Immature natural killer cell (primary cell): ENCODE results near the gene SPEF1. TPM values are rescaled to one million over a fixed set of nuclear protein-coding genes. Genes with fewer than 3 reads are reported as not detected.

ENCODE experiments used
- DNase-seq, 3 donors: peaks; one replicate each; pipeline ENCODE4 v3.0.0; 2022; ENCODE audit warnings: mixed read lengths in 1 of 3
- H3K27ac Mint-ChIP-seq, 6 donors: one replicate each; pipeline ENCODE4 v1.8.0; 2020; ENCODE audit warnings: mixed read lengths in 6 of 6, mild to moderate bottlenecking in 5 of 6, inconsistent platforms in 4 of 6, moderate library complexity in 3 of 6
- H3K27me3 Mint-ChIP-seq, 3 donors: one replicate each; pipeline ENCODE4 v1.8.0; 2020 to 2021; ENCODE audit warnings: low read depth in 3 of 3, mild to moderate bottlenecking in 3 of 3, mixed read lengths in 3 of 3, moderate library complexity in 3 of 3, inconsistent platforms in 1 of 3
- H3K36me3 Mint-ChIP-seq, 3 donors: one replicate each; pipeline ENCODE4 v1.8.0; 2020; ENCODE audit warnings: mixed read lengths in 3 of 3, inconsistent platforms in 2 of 3, mild to moderate bottlenecking in 2 of 3
- H3K4me1 Mint-ChIP-seq, 2 donors: one replicate each; pipeline ENCODE4 v1.8.0; 2020; ENCODE audit warnings: inconsistent platforms in 2 of 2, mild to moderate bottlenecking in 2 of 2, mixed read lengths in 2 of 2, moderate library complexity in 1 of 2
- H3K4me3 Mint-ChIP-seq, 5 donors: one replicate each; pipeline ENCODE4 v1.8.0; 2020; ENCODE audit warnings: mild to moderate bottlenecking in 5 of 5, mixed read lengths in 5 of 5, inconsistent platforms in 3 of 5, moderate library complexity in 3 of 5
- H3K9me3 Mint-ChIP-seq, 6 donors: one replicate each; pipeline ENCODE4 v1.8.0; 2020; ENCODE audit warnings: mild to moderate bottlenecking in 6 of 6, mixed read lengths in 6 of 6, inconsistent platforms in 4 of 6, moderate library complexity in 3 of 6
- polyA plus RNA-seq, 3 donors: library from polyadenylated mRNA; unstranded; fragments of 300-500 nt; fragmentation: Illumina TruSeq; gene quantifications; one replicate each; pipeline ENCODE4 v1.2.3, GENCODE V29; 2021

SPEF1 gene
- polyA plus RNA-seq, 3 donors from 2014 or later = not detected

- Mint-ChIP-seq H3K27me3 (peaks cover 0 to 4% (median 1%) of the 10 kb centered on the region in 3 donors), H3K9me3 (no peaks in the 10 kb centered on the region), H3K4me1 (peaks cover 9 to 11% of the 10 kb centered on the region in 2 donors), H3K27ac (peak overlapping the region in 1 of 6 donors; percentile 62), H3K36me3 (peaks cover 0 to 12% (median 11%) of the 10 kb centered on the region in 3 donors), H3K4me3 (peak overlapping the region in 1 of 5 donors; percentile 18)
- DNase-seq = peak; percentile 42 to 58 (median 54)
Measured at GRCh38 chr20:3753098-3753497, 28.1 kb downstream of the SPEF1 start.

GRCh38 chr20:3752386-3752759, 28.9 kb downstream of the SPEF1 start:
- peaks cover 0 to 6% (median 6%) of the 10 kb centered on the region in 3 donors for H3K36me3 Mint-ChIP-seq
- no peak for DNase-seq
- H3K27me3 Mint-ChIP-seq = peaks cover 1 to 4% (median 2%) of the 10 kb centered on the region in 3 donors
- peak overlapping the region in 4 of 6 donors; percentile 9 to 51 (median 34) for H3K27ac Mint-ChIP-seq
- H3K4me1 Mint-ChIP-seq = peaks cover 9 to 11% of the 10 kb centered on the region in 2 donors
- H3K4me3 Mint-ChIP-seq = peak overlapping the region in 3 of 5 donors; percentile 54 to 67 (median 60)
- no peaks in the 10 kb centered on the region for H3K9me3 Mint-ChIP-seq

GRCh38 chr20:3751675-3752385, 29.4 kb downstream of the SPEF1 start:
- no peak overlapping the region for H3K27ac Mint-ChIP-seq
- peaks cover 9 to 11% of the 10 kb centered on the region in 2 donors for H3K4me1 Mint-ChIP-seq
- H3K27me3 Mint-ChIP-seq = peaks cover 1 to 4% (median 2%) of the 10 kb centered on the region in 3 donors
- peaks cover 0 to 6% (median 3%) of the 10 kb centered on the region in 3 donors for H3K36me3 Mint-ChIP-seq
- H3K4me3 Mint-ChIP-seq = peak overlapping the region in 3 of 5 donors; percentile 54 to 67 (median 60)
- no peaks in the 10 kb centered on the region for H3K9me3 Mint-ChIP-seq
- peak; percentile 7 to 46 (median 41) for DNase-seq

- peak overlapping the region in 3 of 5 donors; percentile 4 to 39 (median 13) for H3K4me3 Mint-ChIP-seq
- H3K36me3 Mint-ChIP-seq = peaks cover 0 to 3% (median 0%) of the 10 kb centered on the region in 3 donors
- DNase-seq = no peak
- peaks cover 1 to 4% (median 2%) of the 10 kb centered on the region in 3 donors for H3K27me3 Mint-ChIP-seq
- peaks cover 9 to 11% of the 10 kb centered on the region in 2 donors for H3K4me1 Mint-ChIP-seq
- no peak overlapping the region for H3K27ac Mint-ChIP-seq
- H3K9me3 Mint-ChIP-seq = no peaks in the 10 kb centered on the region
Measured at GRCh38 chr20:3751305-3751674, 30.0 kb downstream of the SPEF1 start.

GRCh38 chr20:3749689-3750531, 31.3 kb downstream of the SPEF1 start:
- Mint-ChIP-seq H3K9me3 (no peaks in the 10 kb centered on the region), H3K36me3 (peaks cover 0 to 3% (median 0%) of the 10 kb centered on the region in 3 donors), H3K4me3 (no peak overlapping the region), H3K27me3 (peaks cover 1 to 4% (median 2%) of the 10 kb centered on the region in 3 donors), H3K27ac (no peak overlapping the region), H3K4me1 (peaks cover 15 to 17% of the 10 kb centered on the region in 2 donors)
- peak; percentile 14 to 17 (median 15) for DNase-seq

GRCh38 chr20:3749087-3749688, 32.1 kb downstream of the SPEF1 start:
- no peak overlapping the region for H3K4me3 Mint-ChIP-seq
- H3K27me3 Mint-ChIP-seq = peaks cover 1 to 6% (median 6%) of the 10 kb centered on the region in 3 donors
- no peak for DNase-seq
- no peak overlapping the region for H3K27ac Mint-ChIP-seq
- no peaks in the 10 kb centered on the region for H3K36me3 Mint-ChIP-seq
- H3K4me1 Mint-ChIP-seq = peaks cover 18 to 24% of the 10 kb centered on the region in 2 donors
- no peaks in the 10 kb centered on the region for H3K9me3 Mint-ChIP-seq

- peaks cover 18 to 26% of the 10 kb centered on the region in 2 donors for H3K4me1 Mint-ChIP-seq
- no peak overlapping the region for H3K4me3 Mint-ChIP-seq
- no peaks in the 10 kb centered on the region for H3K36me3 Mint-ChIP-seq
- H3K9me3 Mint-ChIP-seq = no peaks in the 10 kb centered on the region
- H3K27ac Mint-ChIP-seq = no peak overlapping the region
- DNase-seq = no peak
- peaks cover 1 to 8% (median 4%) of the 10 kb centered on the region in 3 donors for H3K27me3 Mint-ChIP-seq
Measured at GRCh38 chr20:3748073-3748472, 33.2 kb downstream of the SPEF1 start.

GRCh38 chr20:3747471-3747870, 33.8 kb downstream of the SPEF1 start:
- Mint-ChIP-seq H3K27me3 (peaks cover 1 to 8% (median 2%) of the 10 kb centered on the region in 3 donors), H3K9me3 (no peaks in the 10 kb centered on the region), H3K4me1 (peaks cover 17 to 24% of the 10 kb centered on the region in 2 donors), H3K36me3 (no peaks in the 10 kb centered on the region), H3K27ac (no peak overlapping the region), H3K4me3 (no peak overlapping the region)
- DNase-seq = no peak

- Mint-ChIP-seq H3K27me3 (peaks cover 1 to 8% (median 2%) of the 10 kb centered on the region in 3 donors), H3K36me3 (no peaks in the 10 kb centered on the region), H3K4me3 (peak overlapping the region in 1 of 5 donors; percentile 21), H3K4me1 (peaks cover 10 to 16% of the 10 kb centered on the region in 2 donors), H3K27ac (no peak overlapping the region), H3K9me3 (no peaks in the 10 kb centered on the region)
- no peak for DNase-seq
Measured at GRCh38 chr20:3745686-3746173, 35.5 kb downstream of the SPEF1 start.

- Mint-ChIP-seq H3K9me3 (no peaks in the 10 kb centered on the region), H3K4me3 (peak overlapping the region; percentile 61 to 82 (median 72)), H3K4me1 (peaks cover 9 to 14% of the 10 kb centered on the region in 2 donors), H3K36me3 (no peaks in the 10 kb centered on the region), H3K27ac (peak overlapping the region in 2 of 6 donors; percentile 16 to 40), H3K27me3 (peaks cover 1 to 8% (median 2%) of the 10 kb centered on the region in 3 donors)
- peak; percentile 66 to 73 (median 73) for DNase-seq
Measured at GRCh38 chr20:3744806-3745685, 36.2 kb downstream of the SPEF1 start.

GRCh38 chr20:3744037-3744436, 37.2 kb downstream of the SPEF1 start:
- Mint-ChIP-seq H3K9me3 (no peaks in the 10 kb centered on the region), H3K4me1 (peaks cover 9 to 14% of the 10 kb centered on the region in 2 donors), H3K27me3 (peaks cover 1 to 8% (median 2%) of the 10 kb centered on the region in 3 donors), H3K36me3 (no peaks in the 10 kb centered on the region), H3K27ac (no peak overlapping the region), H3K4me3 (peak overlapping the region in 4 of 5 donors; percentile 33 to 72 (median 62))
- DNase-seq = no peak

GRCh38 chr20:3743251-3743650, 38.0 kb downstream of the SPEF1 start:
- Mint-ChIP-seq H3K4me1 (peaks cover 9 to 14% of the 10 kb centered on the region in 2 donors), H3K27ac (no peak overlapping the region), H3K4me3 (no peak overlapping the region), H3K27me3 (peaks cover 2 to 8% (median 2%) of the 10 kb centered on the region in 3 donors), H3K9me3 (no peaks in the 10 kb centered on the region), H3K36me3 (no peaks in the 10 kb centered on the region)
- DNase-seq = no peak
